Choroid plexus epithelial cell (primary cell): Measurements from ENCODE around the gene MVP.
A peak's percentile ranks its signal among the peaks of the same experiment; 100 is the strongest.

Source experiments
- DNase-seq: peaks from one replicate; pipeline ENCODE4 v3.0.0-alpha.2; 2010; ENCODE audit warnings: low read depth
- H3K4me3 ChIP-seq: 2 replicates; pipeline ENCODE4 v1.5.1; 2011; ENCODE audit warnings: low read depth, mild to moderate bottlenecking, control low read depth, low read length, moderate library complexity
- TF ChIP-seq, protein P1 (sequence below): conservative IDR thresholded peaks from 2 replicates; pipeline ENCODE4 v1.5.1; 2011; ENCODE audit warnings: low read depth, mild to moderate bottlenecking, control low read depth, inconsistent platforms, low read length, moderate library complexity

Gene MVP

DNA sequence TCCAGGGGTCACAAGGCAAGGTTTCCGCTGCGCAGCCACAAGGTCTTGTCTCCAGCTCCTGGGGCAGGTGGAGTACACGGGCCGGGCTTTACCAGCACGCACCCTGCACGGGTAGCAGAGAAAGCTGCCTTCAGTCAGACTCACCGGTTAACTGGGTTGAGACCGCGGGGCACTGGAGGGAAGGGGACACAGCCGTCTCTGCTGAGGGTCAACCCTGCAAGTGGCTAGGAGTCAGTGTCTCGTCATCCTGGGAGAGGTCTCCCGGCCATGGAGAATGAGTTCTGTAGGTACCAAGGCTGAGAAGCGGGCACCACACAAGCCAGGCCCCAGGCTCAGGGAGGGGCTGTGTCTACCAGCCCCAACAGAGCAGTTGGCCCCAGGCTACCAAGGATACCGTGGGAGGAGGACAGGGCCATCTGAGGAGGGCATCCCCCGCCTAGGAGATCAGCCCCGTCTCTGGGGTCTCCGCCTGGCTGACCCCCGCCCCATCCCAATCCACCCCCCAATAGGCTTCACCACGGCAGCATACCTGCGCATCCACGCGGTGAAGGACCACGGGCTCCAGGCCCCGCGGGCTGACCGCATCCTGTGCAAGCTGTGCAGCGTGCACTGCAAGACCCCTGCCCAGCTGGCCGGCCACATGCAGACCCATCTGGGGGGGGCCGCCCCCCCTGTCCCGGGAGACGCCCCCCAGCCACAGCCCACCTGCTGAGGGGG lies 11.1 kb upstream of the MVP start:
- peak overlapping the region; percentile 73 for H3K4me3 ChIP-seq
- no peak for DNase-seq
- TF ChIP-seq, protein P1, sequence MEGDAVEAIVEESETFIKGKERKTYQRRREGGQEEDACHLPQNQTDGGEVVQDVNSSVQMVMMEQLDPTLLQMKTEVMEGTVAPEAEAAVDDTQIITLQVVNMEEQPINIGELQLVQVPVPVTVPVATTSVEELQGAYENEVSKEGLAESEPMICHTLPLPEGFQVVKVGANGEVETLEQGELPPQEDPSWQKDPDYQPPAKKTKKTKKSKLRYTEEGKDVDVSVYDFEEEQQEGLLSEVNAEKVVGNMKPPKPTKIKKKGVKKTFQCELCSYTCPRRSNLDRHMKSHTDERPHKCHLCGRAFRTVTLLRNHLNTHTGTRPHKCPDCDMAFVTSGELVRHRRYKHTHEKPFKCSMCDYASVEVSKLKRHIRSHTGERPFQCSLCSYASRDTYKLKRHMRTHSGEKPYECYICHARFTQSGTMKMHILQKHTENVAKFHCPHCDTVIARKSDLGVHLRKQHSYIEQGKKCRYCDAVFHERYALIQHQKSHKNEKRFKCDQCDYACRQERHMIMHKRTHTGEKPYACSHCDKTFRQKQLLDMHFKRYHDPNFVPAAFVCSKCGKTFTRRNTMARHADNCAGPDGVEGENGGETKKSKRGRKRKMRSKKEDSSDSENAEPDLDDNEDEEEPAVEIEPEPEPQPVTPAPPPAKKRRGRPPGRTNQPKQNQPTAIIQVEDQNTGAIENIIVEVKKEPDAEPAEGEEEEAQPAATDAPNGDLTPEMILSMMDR, result no peak

DNA sequence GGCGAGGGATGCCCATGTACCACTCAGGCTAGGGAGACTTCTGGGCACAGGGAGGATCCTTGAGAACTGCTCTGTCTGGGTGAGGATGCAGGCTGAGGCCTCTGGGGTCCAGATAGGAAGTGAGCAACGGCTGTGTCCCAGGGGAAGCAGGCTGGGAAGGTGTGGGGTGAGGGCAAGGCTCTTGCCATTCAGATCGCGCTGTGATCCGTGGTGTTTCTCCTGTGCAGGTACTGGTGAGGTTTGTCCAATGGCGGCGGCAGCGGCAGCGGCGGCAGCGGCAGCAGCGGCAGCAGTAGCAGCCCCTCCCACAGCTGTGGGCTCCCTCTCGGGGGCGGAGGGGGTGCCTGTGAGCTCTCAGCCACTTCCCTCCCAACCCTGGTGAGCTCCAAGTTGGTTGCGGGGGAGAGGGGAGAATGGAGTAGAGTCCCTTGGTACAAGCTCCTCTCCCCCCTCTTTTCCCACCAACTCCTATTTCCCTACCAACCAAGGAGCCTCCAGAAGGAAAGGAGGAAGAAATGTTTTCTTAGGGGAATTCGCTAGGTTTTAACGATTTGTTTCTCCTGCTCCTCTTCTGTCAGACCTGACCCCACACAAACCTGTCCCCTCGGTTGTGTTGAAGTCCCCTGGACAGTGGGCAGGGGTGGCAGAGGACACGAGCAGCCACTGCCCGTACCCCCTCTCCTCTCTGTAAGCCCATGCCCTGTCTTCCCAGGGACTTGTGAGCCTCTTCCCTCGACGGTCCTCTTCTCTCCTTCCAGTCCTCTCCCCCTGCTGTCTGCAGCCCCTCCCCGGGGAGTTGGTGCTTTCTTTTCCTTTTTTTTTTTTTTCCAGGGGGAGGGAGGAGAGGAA lies 10.2 kb upstream of the MVP start:
- TF ChIP-seq, protein P1, result no peak
- DNase-seq, result peak; percentile 21
- H3K4me3 ChIP-seq, result peak overlapping the region; percentile 3

DNA sequence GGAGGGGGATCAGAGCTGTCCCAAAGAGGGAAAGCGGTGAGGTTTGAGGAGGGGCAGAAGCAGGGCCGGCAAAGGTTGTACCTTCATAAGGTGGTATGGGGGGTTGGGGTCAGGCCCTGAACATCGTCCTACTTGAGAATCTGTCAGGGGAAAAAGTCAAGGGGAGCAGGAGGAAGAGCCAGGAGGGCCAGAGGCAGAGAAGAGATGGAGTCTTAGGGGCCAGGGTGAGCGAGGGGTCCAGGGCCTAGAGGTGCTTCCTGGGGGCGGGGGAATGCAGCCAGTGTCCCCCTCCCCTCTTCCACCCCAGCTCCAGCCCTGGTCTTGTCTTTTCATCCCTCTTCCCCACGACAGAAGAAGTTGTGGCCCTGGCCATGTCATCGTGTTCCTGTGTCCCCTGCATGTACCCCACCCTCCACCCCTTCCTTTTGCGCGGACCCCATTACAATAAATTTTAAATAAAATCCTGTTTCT lies 9.5 kb upstream of the MVP start:
- H3K4me3 ChIP-seq, result no peak overlapping the region
- TF ChIP-seq, protein P1, result no peak
- no peak for DNase-seq

DNA sequence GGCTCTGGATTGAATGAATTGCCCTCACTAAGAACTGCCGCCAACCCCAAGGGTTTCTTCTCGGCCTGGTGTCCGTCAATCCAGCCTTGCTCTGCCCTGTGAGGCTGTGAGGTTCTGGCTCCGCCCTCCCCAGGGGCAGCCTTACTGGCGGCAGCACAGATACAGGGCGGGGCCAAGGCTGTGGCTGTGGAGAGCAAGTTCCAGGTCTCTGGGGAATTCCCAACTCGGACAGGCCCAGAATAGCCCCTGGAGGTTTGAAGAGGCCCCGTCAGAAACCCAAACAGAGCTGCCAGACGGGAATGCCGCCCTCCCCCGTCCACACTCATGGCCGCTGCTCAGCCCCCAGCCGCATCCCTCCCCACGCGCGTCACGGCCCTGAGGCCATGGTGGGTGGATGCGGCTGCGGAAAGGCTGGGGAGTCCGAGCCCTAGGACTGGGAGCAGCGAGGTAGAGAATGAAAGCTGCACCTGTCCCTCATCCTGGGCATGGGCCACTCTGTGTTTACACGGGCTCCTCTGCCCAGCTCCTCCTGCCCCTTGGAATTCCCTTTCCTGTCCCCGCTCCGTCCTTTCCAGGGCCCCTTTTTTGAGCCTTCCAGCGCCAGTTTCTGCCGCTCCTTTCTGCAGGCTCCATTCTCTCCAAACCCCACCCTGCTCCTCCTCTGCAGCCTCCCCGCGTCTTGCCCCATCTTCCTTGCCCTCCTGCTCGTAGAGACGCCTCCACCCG lies 8.9 kb upstream of the MVP start:
- TF ChIP-seq, protein P1, result no peak
- peak overlapping the region; percentile 57 for H3K4me3 ChIP-seq
- DNase-seq, result peak; percentile 98

DNA sequence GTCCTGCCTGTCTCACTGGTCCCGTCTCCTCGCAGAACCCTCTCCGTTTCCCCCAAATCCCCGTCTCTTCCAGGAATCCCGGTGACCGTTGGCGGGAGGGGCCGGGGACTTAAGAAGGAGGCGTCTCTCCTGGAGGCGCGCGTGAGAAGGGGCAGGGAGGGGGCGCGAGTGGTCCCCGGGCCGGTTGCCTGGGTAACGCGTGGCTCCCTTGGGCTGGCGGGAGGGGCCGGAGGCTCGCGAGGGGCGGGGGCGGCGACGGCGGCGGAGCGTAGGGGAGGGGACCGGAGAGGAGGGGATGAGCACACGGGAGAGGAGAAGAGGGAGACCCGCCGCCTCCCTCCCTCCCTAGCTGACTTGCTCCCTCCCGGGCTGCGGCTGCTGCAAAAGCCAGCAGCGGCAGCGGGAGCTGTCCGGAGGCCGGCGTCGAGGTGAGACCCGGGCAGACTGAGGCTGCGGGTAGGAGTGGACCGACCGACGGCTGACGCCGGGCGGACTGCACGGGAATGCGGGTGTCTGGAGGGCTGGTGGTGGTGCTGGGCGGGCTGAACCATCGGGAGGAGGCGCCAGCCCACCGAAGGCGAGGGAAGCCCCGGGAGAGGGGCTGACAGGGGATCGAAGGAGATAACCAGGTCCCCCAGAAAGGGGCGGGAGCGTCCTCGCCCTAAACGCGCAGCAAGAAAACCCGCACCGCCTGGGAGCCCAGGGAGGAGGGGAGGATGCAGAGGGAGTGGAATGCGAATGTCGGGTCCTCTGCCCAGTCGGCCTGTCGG lies 8.2 kb upstream of the MVP start, which contains the start of gene PRRT2:
PRRT2 (plus strand) TSS at position 298 of the 770 bp plus-strand sequence. CDS start 862 bp downstream, outside the sequence.
- peak within 1 kb of the TSS; percentile 57 for H3K4me3 ChIP-seq
- TF ChIP-seq, protein P1, result peak; percentile 5

More for the DNA sequence above, 8.2 kb upstream of the MVP start, which contains the start of gene PRRT2:
- DNase-seq, result peak; percentile 54
